IMR-90 (cell line): Measurements from ENCODE around the gene RNF166. TPM values are rescaled to one million over a fixed set of nuclear protein-coding genes. Genes with fewer than 3 reads are reported as not detected.

Experiments
- ATAC-seq: fragments of 200-7000 bp; cut with Tn5 transposase; 2 replicates; pipeline ENCODE4 v1.9.1; 2020; ENCODE audit warnings: low read depth, mild to moderate bottlenecking, moderate library complexity
- BruUV-seq: library from RNA; stranded (reverse); fragments of 400-500 nt; replicated peaks from 2 replicates; lab custom pipeline; 2021; lab: Mats Ljungman, UMichigan
- CTCF ChIA-PET: fragments of 300-600 bp; formaldehyde crosslinking; extraction: SDS; loops from one replicate; lab custom pipeline; 2021; ENCODE audit warnings: antibody characterized with exemption; lab: Yijun Ruan, JAX
- POLR2A ChIA-PET: fragments of 300-600 bp; sonication (Branson Sonifier 250); formaldehyde crosslinking; loops from one replicate; lab custom pipeline; 2022; ENCODE audit warnings: antibody characterized with exemption; ENCODE audit not compliant: unreplicated experiment; lab: Charles Lee
- DNase-seq: peaks from one replicate; pipeline ENCODE4 v3.0.0; 2013
- H2AFZ ChIP-seq: replicated peaks from 2 replicates; pipeline ENCODE3; 2013; ENCODE audit warnings: low read length, mild to moderate bottlenecking; ENCODE audit not compliant: poor library complexity
- H2AK5ac ChIP-seq: 2 replicates; pipeline ENCODE4 v1.6.1; 2013; ENCODE audit warnings: low read depth, low read length, inconsistent platforms
- H2AK9ac ChIP-seq: replicated peaks from 2 replicates; pipeline ENCODE3; 2013; ENCODE audit warnings: mild to moderate bottlenecking, low read depth, low read length, moderate library complexity; ENCODE audit not compliant: poor library complexity
- H2BK120ac ChIP-seq: 2 replicates; pipeline ENCODE4 v1.6.1; 2013; ENCODE audit warnings: low read depth, low read length, inconsistent platforms
- H2BK15ac ChIP-seq: 3 replicates; pipeline ENCODE4 v1.6.1; 2013; ENCODE audit warnings: low read depth, low read length, inconsistent platforms
- H2BK20ac ChIP-seq: 2 replicates; pipeline ENCODE4 v1.6.1; 2013; ENCODE audit warnings: low read depth, mild to moderate bottlenecking, inconsistent platforms, low read length, moderate library complexity
- H2BK5ac ChIP-seq: 2 replicates; pipeline ENCODE4 v1.6.1; 2013; ENCODE audit warnings: mild to moderate bottlenecking, low read depth, low read length, inconsistent platforms; ENCODE audit not compliant: poor library complexity, severe bottlenecking
- H3K14ac ChIP-seq: replicated peaks from 2 replicates; pipeline ENCODE4 v1.6.1; 2013; ENCODE audit warnings: low read depth, low read length, inconsistent platforms
- H3K18ac ChIP-seq: 2 replicates; pipeline ENCODE4 v1.6.1; 2013; ENCODE audit warnings: low read depth, low read length, control low read depth
- H3K23ac ChIP-seq: 2 replicates; pipeline ENCODE4 v1.6.1; 2013; ENCODE audit warnings: low read depth, low read length, inconsistent platforms
- H3K27ac ChIP-seq: 2 replicates; pipeline ENCODE4 v1.5.1; 2013; ENCODE audit warnings: mild to moderate bottlenecking, control low read depth, low read length; ENCODE audit not compliant: insufficient read depth
- H3K27me3 ChIP-seq: 2 replicates; pipeline ENCODE4 v1.6.1; 2013; ENCODE audit warnings: low read length; ENCODE audit not compliant: control insufficient read depth, insufficient read depth
- H3K36me3 ChIP-seq: 2 replicates; pipeline ENCODE4 v1.6.1; 2013; ENCODE audit warnings: low read length, mixed read lengths; ENCODE audit not compliant: control insufficient read depth, insufficient read depth
- H3K4ac ChIP-seq: 2 replicates; pipeline ENCODE4 v1.6.1; 2013; ENCODE audit warnings: low read depth, low read length, inconsistent platforms
- H3K4me1 ChIP-seq: 2 replicates; pipeline ENCODE4 v1.6.1; 2013; ENCODE audit warnings: low read length, mixed read lengths; ENCODE audit not compliant: control insufficient read depth, insufficient read depth
- H3K4me2 ChIP-seq: 2 replicates; pipeline ENCODE4 v1.6.1; 2013; ENCODE audit warnings: low read depth, mild to moderate bottlenecking, control low read depth, low read length, moderate library complexity
- H3K4me3 ChIP-seq: 2 replicates; pipeline ENCODE4 v1.5.1; 2013; ENCODE audit warnings: low read depth, mild to moderate bottlenecking, control low read depth, low read length, moderate library complexity; ENCODE audit not compliant: insufficient read depth
- H3K56ac ChIP-seq: 2 replicates; pipeline ENCODE4 v1.6.1; 2013; ENCODE audit warnings: low read length, inconsistent platforms; ENCODE audit not compliant: insufficient read depth; ENCODE audit errors: extremely low read depth
- H3K79me1 ChIP-seq, 2 experiments: 2 replicates each; pipeline ENCODE4 v1.6.1; 2013; ENCODE audit warnings: low read length in 2 of 2, inconsistent platforms in 1 of 2, low read depth in 1 of 2
- H3K9ac ChIP-seq: 2 replicates; pipeline ENCODE4 v1.6.1; 2013; ENCODE audit warnings: low read depth, low read length, control low read depth
- H3K9me1 ChIP-seq: 2 replicates; pipeline ENCODE4 v1.6.1; 2013; ENCODE audit warnings: low read length, inconsistent platforms; ENCODE audit not compliant: insufficient read depth
- H3K9me3 ChIP-seq: 2 replicates; pipeline ENCODE4 v1.6.1; 2013; ENCODE audit warnings: low read length; ENCODE audit not compliant: control insufficient read depth, insufficient read depth
- H4K20me1 ChIP-seq: 2 replicates; pipeline ENCODE4 v1.6.1; 2013; ENCODE audit warnings: low read length, inconsistent platforms; ENCODE audit not compliant: insufficient read depth
- H4K5ac ChIP-seq: 2 replicates; pipeline ENCODE4 v1.6.1; 2013; ENCODE audit warnings: mild to moderate bottlenecking, low read depth, low read length, control low read depth
- H4K8ac ChIP-seq, 2 experiments: 2 replicates each; pipeline ENCODE4 v1.6.1; 2013; ENCODE audit warnings: low read depth in 2 of 2, low read length in 2 of 2, control low read depth in 1 of 2, inconsistent platforms in 1 of 2
- H4K91ac ChIP-seq: 2 replicates; pipeline ENCODE4 v1.6.1; 2013; ENCODE audit warnings: low read depth, low read length, inconsistent platforms; ENCODE audit not compliant: insufficient read depth
- BHLHE40 ChIP-seq: fragments of 150-350 bp; IDR thresholded peaks from 2 replicates; pipeline ENCODE4 v1.6.1; 2016; ENCODE audit warnings: mild to moderate bottlenecking, low read depth, low read length
- CEBPB ChIP-seq: IDR thresholded peaks from 2 replicates; pipeline ENCODE4 v1.6.1; 2012; ENCODE audit warnings: low read depth, low read length, improper control_type of control experiment
- MAFK ChIP-seq: IDR thresholded peaks from 2 replicates; pipeline ENCODE4 v1.6.1; 2012; ENCODE audit warnings: low read depth, low read length, improper control_type of control experiment
- MAZ ChIP-seq: IDR thresholded peaks from 2 replicates; pipeline ENCODE4 v1.6.1; 2012; ENCODE audit warnings: low read depth, mild to moderate bottlenecking, low read length, improper control_type of control experiment, moderate library complexity, borderline replicate concordance
- WGBS, 2 experiments: methylation state at CpG; one replicate each; pipeline versions ENCODE4 v1.1.5 to v1.1.7; 2013; ENCODE audit warnings: missing lambda C conversion rate in 2 of 2; ENCODE audit not compliant: insufficient read length in 1 of 2; ENCODE audit errors: extremely low coverage in 2 of 2; 5-methylcytosine and 5-hydroxymethylcytosine counted together
- dilution Hi-C: fragments of 300-500 bp; cut with HindIII; formaldehyde crosslinking; loops from one replicate; pipeline ENCODE4 v1.14.3; 2018; ENCODE audit warnings: low sequenced_read_pairs; ENCODE audit not compliant: unreplicated experiment
- in situ Hi-C: fragments of 300-500 bp; cut with MboI; formaldehyde crosslinking; loops from 3 replicates; pipeline ENCODE4 v1.14.3; 2019; ENCODE audit warnings: low sequenced_read_pairs, inconsistent platforms, mixed read lengths
- intact Hi-C: fragments of 100-400 bp; cut with micrococcal nuclease; formaldehyde crosslinking; loops from 2 replicates; pipeline ENCODE4 v1.10.0; 2022
- polyA plus RNA-seq, 3 experiments: library from polyadenylated mRNA; depleted of rRNA; stranded (reverse); fragments of >200 nt; gene quantifications; 2 replicates each; pipeline ENCODE4 v1.2.3, GENCODE V29; 2012; ENCODE audit warnings: low replicate concordance in 1 of 3
- total RNA-seq: library from RNA; depleted of rRNA; stranded (reverse); fragments of >200 nt; gene quantifications from 2 replicates; pipeline ENCODE4 v1.2.3, GENCODE V29; 2012
- TF ChIP-seq, protein P1 (sequence below): conservative IDR thresholded peaks from 2 replicates; pipeline ENCODE4 v1.5.1; 2012; ENCODE audit warnings: mild to moderate bottlenecking, low read depth, low read length, improper control_type of control experiment

RNF166 gene
- total and polyA plus RNA-seq, 2 of the 4 experiments (the other 2 are of a cell fraction) = 8.1 to 17.4 TPM

DNA sequence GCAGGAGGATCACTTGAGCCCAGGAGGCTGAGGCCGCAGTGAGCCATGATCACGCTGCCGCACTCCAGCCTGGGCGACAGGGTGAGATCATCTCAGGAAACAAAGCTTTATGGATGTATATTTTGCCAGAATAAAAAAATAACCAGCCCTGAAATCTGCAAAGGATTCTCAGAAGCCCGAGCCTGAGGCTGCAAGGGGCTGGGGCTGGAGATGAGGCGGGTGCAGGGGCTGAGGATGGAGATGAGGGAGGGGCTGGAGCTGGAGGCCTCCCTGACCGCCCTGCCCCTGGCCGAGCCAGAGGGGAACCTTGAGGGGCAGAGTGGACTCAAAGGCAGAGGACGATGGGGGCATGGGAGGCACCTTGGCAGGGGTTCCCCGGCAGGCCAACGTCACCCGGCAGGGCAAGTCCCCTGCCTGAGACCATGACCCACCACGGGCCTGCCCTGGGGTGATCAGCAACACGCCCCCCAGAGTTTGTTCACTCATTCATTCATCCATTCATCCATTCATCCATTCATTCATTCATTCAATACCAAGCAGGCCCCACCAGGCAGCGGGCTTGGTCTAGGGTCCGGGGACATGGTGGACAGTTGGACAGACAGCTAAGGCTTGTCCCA, 46.3 kb upstream of the RNF166 start:
- H3K23ac ChIP-seq = no peak overlapping the region
- H3K27ac ChIP-seq = no peak overlapping the region
- H4K91ac ChIP-seq = no peak overlapping the region
- H3K36me3 ChIP-seq = peaks cover 6% of the 10 kb centered on the region; the same call in 1 of the 2 replicates
- H2AFZ ChIP-seq = no peak overlapping the region
- no peak overlapping the region for H2BK5ac ChIP-seq
- no peaks in the 10 kb centered on the region for H3K27me3 ChIP-seq
- no peak overlapping the region for H3K56ac ChIP-seq
- in situ Hi-C loops = no loop called here
- H2BK15ac ChIP-seq = no peak overlapping the region
- no peak overlapping the region for H4K8ac ChIP-seq
- no peak for ATAC-seq
- no peak overlapping the region for H2BK20ac ChIP-seq
- H3K4me1 ChIP-seq = peaks cover 16% of the 10 kb centered on the region
- ChIA-PET POLR2A (no interaction called here), CTCF (no interaction called here)
- H2AK9ac ChIP-seq = no peak overlapping the region
- peaks cover 84% of the 10 kb centered on the region for H4K20me1 ChIP-seq
- H3K9ac ChIP-seq = no peak overlapping the region
- WGBS, 2 experiments = 87% methylated on average over 3 of the region's 16 CpGs; no CpG with 5 or more reads in 1 of the 2 experiments
- DNase-seq = no peak
- no peak overlapping the region for H3K4ac ChIP-seq
- peaks cover 13 to 80% of the 10 kb centered on the region in 2 experiments for H3K79me1 ChIP-seq
- TF ChIP-seq CEBPB (no peak), BHLHE40 (no peak), MAZ (no peak), MAFK (no peak)
- TF ChIP-seq, protein P1, sequence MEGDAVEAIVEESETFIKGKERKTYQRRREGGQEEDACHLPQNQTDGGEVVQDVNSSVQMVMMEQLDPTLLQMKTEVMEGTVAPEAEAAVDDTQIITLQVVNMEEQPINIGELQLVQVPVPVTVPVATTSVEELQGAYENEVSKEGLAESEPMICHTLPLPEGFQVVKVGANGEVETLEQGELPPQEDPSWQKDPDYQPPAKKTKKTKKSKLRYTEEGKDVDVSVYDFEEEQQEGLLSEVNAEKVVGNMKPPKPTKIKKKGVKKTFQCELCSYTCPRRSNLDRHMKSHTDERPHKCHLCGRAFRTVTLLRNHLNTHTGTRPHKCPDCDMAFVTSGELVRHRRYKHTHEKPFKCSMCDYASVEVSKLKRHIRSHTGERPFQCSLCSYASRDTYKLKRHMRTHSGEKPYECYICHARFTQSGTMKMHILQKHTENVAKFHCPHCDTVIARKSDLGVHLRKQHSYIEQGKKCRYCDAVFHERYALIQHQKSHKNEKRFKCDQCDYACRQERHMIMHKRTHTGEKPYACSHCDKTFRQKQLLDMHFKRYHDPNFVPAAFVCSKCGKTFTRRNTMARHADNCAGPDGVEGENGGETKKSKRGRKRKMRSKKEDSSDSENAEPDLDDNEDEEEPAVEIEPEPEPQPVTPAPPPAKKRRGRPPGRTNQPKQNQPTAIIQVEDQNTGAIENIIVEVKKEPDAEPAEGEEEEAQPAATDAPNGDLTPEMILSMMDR = no peak
- no peak overlapping the region for H3K14ac ChIP-seq
- no peak overlapping the region for H4K5ac ChIP-seq
- H2BK120ac ChIP-seq = no peak overlapping the region
- H2AK5ac ChIP-seq = no peak overlapping the region
- intact Hi-C loops = no loop called here
- no peak overlapping the region for H3K4me2 ChIP-seq
- BruUV-seq = no TSS peak
- H3K18ac ChIP-seq = no peak overlapping the region
- dilution Hi-C loops = no loop called here
- H3K9me3 ChIP-seq = no peaks in the 10 kb centered on the region
- H3K9me1 ChIP-seq = peaks cover 13% of the 10 kb centered on the region
- H3K4me3 ChIP-seq = no peak overlapping the region
